GDM1 (cell line): ENCODE results near the gene KIF19.
A peak's percentile ranks its signal among the peaks of the same experiment; 100 is the strongest.

ENCODE experiments used
- DNase-seq: peaks from one replicate; lab custom pipeline; 2025; lab: John Stamatoyannopoulos, UW

Gene KIF19

DNA sequence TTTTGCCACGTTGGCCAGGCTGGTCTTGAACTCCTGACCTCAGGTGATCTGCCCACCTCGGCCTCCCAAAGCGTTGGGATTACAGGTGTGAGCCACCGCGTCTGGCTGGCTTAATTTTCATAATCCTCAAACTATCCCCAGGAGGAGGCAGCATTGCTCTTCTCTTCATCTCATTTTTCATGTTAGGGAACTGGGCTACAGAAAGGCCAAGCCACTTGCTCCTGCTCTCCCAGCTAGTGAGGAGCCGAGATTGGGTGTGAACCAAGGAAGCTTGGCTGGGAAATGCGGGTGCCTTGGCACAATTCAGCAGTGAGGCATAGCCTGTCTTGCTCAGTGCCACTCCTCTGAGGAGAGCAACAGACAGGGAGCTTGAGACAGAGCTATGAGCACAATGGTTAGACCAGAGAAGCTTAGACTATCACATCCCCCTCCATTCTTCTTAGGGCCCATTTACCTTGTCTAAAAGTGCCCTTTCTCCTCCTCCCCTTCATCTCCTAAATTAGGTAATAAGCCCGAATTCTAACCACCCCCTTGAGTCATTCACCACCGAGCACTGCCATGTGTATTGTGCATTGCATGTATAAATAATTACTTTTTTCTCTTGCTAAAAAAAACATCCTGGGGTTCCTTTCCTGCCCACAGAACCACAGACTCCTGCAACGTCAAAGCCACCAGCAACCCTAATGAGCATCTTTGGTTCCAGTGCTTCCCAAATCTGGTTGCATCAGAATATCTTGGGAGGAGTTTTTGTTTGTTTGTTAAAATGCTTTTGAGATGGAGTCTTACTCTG is 20.0 kb upstream of the KIF19 start:
- peak; percentile 24 for DNase-seq

DNA sequence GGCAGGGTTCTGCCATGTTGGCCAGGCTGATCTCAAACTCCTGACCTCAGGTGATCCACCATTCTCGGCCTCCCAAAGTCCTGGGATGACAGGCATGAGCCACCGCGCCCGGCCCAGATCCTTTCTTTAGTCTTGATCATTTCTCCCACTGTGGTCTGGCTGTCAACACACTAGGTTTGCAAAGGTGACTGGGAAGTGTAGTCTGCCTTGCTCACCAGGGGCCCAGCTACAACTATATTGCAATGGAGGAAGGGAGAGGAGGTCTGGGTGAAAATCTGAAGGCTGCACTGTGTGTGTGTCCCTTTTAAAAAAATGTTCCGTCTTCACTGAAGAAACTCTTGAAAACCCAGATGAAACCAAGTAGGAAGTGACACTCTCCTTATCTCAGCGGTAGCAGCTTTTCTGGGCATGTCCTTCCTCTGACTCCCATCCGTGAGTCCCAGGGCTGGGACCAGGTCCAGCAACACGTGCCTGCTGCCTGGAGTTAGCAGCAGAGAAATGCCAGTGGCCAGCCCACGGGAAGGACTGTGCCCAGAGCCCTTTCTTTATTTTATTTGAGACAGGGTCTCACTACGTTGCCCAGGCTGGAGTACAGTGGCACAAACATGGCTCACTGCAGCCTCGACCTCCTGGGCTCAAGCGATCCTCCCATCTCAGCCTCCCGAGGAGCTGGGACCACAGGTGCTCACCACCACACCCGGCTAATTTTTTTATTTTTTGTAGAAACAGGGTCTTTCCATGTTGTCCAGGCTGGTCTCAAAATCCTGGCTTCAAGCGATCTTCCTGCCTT is 17.8 kb upstream of the KIF19 start:
- peak; percentile 79 for DNase-seq

DNA sequence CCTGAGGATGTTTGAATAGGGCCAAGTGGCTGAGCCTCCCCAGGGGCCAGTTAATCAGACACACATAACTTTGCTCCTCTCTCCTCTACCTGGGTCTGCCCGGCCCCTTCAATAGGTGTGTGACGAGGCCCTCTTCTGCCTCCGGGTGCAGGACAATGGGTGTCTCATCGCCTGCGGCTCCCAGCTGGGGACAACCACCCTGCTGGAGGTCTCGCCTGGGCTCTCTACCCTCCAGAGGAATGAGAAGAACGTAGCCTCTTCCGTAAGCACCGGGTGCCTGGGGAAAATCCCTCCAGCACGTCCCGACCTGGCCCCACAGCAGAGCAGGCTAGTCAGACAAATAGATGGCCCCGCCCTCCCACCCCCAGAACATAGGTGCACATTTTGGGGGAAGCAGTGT is 16.1 kb upstream of the KIF19 start:
- DNase-seq: no peak

DNA sequence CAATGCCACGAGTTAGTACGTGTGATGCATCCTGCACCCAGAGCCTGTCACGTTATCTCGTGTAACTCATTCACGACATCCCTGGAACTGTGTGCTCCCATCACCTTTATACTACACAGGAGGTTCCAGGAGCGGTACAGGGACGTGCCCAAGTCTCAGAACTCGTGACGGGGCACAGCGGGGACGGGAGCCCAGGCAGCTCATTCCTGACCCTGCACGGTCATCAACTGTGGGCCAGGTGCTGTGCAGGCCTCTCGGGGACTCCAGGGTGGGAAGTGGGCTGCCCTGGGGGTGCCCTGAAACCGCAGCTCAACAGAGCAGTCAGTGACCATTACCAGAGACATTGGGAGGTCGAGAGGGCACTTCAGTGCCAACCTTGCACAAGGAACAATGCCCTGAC is 11.1 kb upstream of the KIF19 start:
- no peak for DNase-seq

DNA sequence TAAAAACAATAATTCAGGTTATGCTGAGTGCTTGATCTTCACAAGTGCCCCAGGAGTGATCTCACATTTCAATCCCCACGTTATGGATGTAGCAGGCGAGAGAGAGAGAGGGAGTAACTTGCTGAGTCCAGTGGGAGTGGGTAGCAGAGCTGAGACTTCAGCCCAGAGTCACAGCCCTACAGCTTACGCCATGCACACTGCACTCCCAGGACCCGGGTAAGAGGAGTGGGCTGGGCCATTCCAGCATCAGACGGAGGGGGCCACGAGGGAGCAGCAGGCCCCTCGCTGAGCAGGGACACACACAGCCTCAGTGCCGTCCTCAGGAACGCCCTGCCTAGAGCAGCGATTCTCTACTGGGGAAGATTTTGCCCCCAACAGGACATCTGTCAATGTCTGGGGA is 9.8 kb upstream of the KIF19 start:
- no peak for DNase-seq

DNA sequence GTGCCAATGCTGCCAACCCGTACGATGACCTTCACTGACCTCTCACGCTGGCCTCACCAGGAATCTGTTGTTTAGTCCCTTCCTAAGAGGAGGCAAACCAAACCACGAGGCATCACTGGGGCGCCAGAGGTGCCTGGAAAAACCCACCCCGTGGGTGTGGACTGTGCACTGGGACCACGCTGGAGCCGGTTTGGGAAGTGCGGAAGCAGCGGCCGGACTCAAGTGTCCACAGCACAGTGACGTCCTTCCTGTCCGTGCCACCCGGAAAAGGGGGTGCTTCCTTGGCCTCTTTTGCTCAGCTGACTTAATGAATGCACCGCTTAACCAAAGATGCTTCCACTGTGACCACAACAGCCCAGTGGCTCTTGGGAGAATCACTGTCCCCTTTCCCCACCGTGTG is 9.0 kb upstream of the KIF19 start:
- no peak for DNase-seq

DNA sequence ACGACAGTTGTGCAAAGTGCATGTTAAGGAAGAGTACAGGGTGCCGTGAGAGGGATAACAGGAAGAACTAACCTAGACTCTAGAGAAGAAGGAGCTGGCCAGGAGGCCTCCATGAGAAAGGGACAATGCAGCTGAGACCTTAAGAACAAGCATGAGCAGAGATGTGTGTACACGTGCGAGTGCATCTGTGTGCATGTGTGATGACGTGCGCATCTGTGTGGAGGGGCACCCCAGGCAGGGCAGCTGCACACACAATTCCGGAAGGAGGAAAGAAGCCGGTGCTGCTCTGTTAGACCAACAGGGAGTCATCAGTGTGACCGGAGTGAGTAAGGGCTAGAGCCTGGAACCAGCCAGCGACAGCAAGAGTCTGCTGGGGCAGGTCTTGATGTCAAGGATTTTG is 7.6 kb upstream of the KIF19 start:
- DNase-seq: no peak

DNA sequence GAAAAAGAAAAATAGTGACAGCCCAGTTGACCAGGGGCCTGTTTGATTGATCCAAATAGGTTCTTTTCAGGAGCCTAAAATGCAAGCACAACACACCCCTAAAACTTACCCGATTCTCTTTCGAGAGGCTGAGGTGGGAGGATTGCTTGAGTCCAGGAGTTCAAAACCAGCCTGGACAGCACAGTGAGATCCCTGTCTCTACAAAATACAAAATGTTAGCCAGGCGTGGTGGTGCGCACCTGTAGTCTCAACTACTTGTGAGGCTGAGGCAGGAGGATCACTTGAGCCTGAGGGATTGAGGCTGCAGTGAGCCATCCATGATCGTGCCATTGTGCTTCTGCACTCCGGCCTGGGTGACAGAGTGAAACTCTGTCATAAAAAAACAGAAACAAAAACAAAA is 1.5 kb upstream of the KIF19 start:
- no peak for DNase-seq

DNA sequence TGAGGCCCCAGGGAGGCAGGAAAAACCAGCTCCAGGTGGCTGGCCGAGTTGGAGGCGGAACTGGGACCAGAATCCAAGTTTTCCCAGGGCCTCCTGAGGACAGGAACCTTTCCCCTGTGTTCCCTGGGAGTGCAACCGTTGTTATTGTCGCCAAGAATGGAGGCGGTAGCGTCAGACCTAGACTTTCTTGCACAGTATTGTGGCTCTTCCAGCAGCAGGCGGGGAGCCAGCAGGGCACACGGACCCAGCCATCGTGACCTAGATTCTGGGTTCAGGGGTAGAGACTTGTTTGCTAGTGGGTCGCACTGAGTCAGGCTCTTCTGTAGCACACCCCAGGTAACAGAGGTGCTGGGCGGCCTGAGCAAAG is 667 bp upstream of the KIF19 start:
- DNase-seq: no peak

DNA sequence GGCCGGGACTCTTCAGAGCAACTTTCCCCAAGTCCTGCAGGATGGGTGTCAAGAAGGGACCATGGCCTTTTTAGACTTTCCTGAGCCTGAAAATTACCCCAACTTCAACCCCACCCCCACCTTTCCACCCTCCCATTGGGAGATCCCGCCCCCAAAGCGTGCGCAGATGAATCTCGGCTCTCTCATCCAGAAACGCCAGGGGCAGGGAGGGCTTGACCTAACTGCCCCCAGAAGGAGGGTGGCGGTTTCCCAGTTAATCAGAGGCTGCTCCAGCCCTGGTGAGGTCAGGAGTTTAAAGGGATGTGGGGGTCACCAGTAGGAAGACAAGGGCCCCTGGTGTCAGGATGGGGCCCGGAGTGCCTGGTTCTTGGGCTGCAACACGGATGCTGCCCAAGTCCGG is 480 bp downstream of the KIF19 start:
- no peak for DNase-seq

DNA sequence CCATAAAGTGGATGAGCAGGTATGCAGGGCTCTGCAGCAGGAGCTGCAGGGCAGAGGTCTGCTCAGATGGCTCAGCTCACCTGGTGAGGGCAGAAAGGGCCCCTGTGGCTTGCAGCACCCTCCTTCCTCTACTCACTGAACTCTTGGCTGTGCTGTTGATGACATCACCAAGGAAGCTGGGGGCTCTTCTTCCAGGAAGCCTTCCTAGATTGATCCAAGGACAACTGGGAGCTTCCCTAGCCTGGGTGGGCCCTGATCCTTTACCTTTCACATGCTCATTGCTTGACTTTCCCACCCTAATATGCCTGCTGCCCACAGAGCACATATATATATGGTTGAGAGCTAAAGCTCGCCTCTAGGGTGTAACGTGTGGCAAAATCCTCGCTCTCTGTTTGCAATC is 2.5 kb downstream of the KIF19 start:
- DNase-seq: no peak

DNA sequence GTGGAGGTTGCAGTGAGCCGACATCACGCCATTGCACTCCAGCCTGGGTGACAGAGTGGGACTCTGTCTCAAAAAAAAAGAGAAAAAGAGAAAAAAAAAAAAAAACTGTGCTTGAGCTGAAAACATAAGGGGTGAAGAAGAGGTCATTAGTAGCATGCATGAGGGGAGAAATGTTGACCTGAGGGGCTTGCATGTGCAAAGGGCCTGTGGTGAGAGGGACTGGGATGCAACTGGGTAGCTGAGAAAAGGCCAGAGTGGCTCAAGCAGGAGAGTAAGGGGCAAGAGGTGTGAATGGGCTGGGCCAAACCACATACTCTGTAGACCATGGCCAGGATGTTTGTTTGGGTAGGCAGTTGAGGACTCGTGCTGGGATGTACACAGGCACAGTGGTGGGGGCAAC is 3.4 kb downstream of the KIF19 start:
- DNase-seq: no peak

DNA sequence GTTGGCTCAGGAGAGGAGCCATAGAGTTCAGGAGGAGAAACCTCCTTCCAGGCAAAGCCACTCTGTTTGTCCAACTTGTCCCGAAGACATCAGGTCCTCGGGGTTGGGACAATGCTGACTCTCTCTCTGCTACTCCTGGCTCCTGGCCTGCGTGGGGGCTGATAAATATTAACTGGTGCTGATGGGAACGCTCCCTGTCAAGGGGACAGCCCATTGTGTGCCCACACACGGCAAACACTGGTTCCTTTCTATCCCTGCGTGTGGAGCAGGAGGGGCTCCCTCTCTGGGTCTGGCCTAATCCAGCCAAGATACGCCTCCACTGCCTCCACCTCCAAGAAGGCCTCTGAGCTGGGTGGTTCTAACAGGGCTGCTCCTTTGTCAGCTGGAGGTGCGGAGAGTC is 4.4 kb downstream of the KIF19 start:
- DNase-seq: no peak

DNA sequence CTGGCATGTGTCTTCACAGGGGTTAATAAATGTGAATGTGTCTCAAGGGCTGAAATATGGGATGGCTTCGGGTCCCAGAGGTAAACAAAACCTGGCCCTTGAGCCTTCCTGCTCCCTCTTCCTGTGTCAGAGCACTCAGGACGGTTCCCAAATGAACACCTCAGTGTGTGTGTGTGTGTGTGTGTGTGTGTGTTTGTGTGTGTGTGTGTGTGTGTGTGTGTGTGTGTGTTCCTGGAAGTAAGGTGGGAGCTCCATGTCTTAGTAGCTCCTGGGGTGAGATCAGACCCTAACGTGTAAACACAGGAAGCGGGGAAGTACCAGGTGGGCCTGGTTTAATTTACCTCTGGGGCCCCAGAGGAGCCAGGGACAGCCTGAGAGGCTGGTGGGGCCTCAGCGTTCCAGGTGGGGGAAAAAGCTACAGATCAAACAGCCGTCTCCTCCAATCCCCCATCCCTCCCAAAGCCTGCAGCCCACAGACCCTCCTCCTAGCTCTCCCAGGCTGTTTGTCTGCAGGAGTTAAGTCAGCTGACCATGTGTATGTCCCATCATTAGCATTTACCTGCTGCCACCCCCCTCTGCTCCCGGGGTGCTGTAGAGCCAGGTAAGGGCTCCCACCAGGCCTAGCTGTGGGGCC is 6.1 kb downstream of the KIF19 start:
- DNase-seq: no peak

DNA sequence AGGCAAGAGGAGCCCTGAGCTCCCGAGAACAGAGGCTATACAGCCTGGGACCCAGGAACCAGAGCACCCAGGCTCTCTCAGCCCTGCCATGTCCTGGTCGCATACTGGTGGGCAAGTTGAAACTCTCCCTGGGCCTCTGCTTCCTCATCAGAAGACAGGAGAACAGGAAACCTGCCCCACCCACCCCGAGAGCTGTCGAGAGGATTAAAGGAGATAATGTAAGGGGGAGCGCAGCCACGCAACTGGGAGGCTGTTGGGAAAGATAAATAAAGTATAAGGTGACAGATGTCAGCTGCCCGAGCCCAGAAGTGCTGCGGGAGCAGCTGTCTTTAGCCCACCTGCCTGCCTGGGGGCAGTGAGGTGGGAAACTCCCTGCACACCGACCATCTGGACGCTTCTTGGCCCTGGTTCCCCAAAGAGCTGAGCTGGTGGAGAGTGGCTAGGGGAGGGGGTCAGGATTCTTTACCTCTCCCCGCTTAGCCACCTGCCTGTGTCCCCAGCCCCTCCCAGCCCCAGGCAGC is 6.8 kb downstream of the KIF19 start:
- DNase-seq: no peak

DNA sequence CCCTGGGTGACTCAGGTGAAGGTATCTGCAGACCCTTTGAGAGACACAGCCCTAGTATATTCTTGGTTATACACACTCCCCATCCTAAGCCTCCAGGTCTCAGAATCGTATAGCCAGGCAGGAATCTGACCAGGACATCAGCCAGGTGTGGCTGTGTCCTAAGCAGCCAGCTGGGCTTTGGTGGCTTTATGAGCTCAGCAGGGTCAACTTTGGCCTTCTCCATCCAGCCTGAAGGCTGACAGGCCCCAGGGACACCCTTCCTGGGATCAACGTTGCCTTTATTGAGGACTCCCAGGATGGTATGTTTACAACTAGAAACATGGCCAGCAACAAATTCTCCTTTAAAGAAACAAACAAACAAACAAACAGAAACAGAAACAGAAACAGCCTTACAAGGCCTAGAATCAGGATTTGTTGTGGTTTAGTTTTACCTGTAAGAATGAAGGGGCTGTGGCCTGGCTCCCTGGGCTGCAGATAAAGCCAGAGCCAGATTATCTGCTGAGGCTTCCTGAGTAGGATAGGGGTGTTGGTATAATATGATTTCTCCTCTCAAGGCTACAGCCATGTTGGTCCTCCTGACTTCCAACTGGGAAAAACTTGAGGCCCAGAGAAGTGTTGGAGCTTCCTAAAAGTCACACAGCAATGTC is 8.5 kb downstream of the KIF19 start:
- DNase-seq: no peak

DNA sequence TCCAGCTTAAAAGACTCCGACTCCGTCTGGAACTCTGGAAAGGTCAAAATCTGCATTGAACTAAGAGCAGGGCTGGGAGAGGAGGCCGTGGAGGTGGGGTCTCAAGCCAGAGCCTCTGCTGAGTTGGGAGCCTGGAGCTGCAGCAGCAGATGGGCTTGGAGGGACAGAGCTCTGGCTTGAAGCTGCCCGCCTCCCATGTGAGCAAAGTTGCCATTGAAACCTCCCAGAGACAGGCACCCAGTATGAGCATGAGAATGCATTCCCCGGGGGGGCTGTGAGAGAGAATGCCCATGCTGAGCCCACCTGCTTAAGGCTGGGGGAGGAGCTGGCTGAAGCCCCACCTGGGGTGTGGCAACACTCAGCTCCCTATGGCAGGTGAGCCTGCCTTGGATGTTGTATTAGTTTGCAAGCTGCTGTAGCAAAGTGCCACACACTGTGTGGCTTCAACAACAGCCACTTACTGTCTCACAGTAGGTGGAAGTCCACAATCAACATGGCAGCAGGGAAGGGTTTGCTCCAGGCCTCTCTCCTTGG is 9.6 kb downstream of the KIF19 start:
- no peak for DNase-seq

DNA sequence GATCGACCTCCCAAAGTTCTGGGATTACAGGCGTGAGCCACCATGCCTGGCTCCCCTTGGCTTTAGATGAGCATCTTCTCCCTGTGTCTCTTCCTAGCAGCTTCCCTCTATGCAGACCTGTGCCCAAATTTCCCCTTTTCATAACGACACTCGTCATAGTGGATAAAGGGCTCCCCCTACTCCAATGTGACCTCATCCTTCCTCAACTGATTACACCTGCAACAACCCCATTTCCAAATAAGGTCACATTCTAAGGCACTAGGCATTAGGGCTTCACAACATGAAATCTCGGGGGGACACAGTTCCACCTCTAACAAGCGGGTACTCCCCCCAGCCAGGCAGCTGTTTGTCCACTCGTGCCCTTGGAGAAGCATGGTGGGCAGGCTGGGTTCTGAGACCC is 10.3 kb downstream of the KIF19 start:
- no peak for DNase-seq

DNA sequence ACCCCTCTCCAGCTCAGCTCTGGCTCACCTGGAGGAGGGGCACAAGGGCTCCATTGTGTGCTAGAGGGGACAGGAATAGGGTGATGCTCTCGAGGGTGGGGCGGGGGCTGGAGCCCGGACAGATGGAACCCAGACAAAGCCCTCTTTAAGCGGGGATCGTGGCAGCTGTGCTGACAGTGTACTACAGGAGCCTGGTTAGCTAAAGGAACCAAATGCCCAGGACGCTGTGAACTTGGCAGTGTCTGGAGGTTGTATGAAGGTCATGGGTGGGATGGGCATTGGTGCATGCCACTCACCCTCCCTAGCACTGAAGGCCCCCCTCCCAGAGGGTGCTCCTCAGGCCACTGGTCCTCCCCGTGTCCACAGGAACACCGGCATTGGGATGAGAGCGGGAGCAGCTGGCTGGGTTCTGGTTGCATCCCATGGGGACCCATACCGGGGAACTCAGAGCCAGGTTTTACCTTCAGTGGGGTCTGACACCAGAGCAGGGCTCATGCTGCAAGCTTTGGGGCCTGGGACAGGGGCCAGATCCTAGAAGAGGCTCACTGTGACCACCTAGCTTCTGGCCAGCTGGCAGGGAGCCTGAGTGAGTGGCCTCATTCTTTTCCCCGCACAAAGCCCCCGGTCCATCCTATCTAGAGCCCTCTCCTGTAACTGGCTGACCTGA is 11.9 kb downstream of the KIF19 start:
- DNase-seq: no peak

DNA sequence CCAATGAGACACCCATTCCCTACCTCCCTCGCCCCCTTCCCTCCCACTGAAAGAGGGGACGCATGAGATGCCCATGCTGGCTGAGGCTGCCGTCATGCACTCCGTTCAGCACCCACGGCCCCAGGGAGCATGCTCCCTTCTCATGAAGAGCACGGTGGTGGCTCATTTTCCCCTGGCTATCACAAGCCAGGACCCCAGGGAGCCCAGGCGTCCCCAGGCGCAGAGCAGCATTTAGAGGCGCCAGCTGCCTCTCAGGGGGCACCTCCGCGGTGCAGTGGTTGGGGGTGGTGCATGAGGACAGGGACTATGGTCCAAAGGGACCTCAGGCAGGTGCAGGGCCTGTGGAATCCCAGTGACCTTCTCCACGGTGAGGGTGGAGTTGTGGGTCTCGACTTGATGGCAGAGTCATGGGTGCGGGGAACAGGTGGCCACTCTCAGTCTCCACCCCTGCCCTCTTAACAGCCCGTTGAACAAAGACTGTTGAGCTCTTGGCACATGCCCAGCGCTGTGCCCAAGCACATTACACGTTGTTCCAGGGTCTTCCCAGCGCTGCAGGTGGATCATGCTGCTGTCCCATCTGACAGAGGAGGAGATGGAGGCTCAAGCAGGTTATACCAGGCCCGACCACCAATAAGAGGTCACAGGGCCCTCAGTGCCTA is 13.6 kb downstream of the KIF19 start:
- DNase-seq: no peak

DNA sequence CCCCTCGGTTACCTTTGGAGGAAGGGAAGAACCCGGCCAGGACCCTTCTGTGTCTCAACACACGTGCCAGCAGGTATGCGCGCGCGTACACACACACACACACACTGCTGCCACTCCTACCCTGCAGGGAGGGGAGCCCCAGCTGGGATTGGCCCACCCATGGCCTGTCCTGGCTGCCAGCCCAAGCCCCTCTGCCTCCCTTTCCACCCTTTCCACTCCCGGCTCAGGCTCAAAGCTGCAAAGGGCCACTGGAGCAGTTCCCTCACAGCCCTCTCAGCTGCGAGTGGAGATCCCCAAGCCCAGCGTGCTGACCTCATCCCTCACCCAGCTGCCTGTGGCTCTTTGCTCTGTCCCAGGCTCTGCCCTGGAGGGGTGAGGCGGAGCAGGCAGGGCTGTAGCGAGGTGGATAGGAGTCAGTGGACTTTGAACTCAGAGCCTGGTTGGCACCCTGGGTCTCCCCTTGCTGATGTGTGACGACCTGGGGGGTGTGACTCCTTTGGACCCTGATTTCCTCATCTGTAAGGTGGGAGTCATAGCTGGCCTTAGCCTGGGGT is 14.5 kb downstream of the KIF19 start:
- no peak for DNase-seq
